Measurements from ENCODE around the gene AQP6.

AQP6 gene

GRCh38 chr12:50006754-50007442, 34.2 kb downstream of the AQP6 start:
- H3K27ac ChIP-seq (ENCODE audit: low read depth, low read length, poor library complexity, severe bottlenecking), result peak overlapping the region; percentile 85
- no peaks in the 10 kb centered on the region for H3K9me2 ChIP-seq (ENCODE audit: low read depth, low read length)
- H3K4me2 ChIP-seq (ENCODE audit: low read length), result peak overlapping the region; percentile 21
- H3K4me3 ChIP-seq (ENCODE audit: low read depth, low read length, poor library complexity, severe bottlenecking), result no peak overlapping the region
- no peaks in the 10 kb centered on the region for H3F3A ChIP-seq (ENCODE audit: insufficient read depth, low read length)
- TF ChIP-seq EZH2 (IDR thresholded peaks at IDR 0.05; ENCODE audit: borderline replicate concordance, low read length) (no peak), CTCF (IDR thresholded peaks at IDR 0.05; ENCODE audit: low read length) (no peak)
- H3K36me3 ChIP-seq (ENCODE audit: insufficient read depth, low read length), result peaks cover 80% of the 10 kb centered on the region
- H3K4me1 ChIP-seq (ENCODE audit: insufficient read depth, low read length, severe bottlenecking), result peaks cover 35% of the 10 kb centered on the region
- no peaks in the 10 kb centered on the region for H4K20me1 ChIP-seq (ENCODE audit: insufficient read depth, low read length)
- H3K9me3 ChIP-seq (ENCODE audit: low read length), result no peaks in the 10 kb centered on the region
- peak overlapping the region; percentile 10; the same call in 1 of the 2 replicates for H3K9ac ChIP-seq (ENCODE audit: low read length)
- no peaks in the 10 kb centered on the region for H3K27me3 ChIP-seq (ENCODE audit: insufficient read depth, low read length)
- no peak overlapping the region for H2AFZ ChIP-seq (ENCODE audit: low read length)
- peaks cover 12% of the 10 kb centered on the region for H3K79me2 ChIP-seq (ENCODE audit: insufficient read depth, low read length)

GRCh38 chr12:50013361-50014147, 40.8 kb downstream of the AQP6 start:
- no peak overlapping the region for H3K9ac ChIP-seq (ENCODE audit: low read length)
- H3K27me3 ChIP-seq (ENCODE audit: insufficient read depth, low read length), result no peaks in the 10 kb centered on the region
- no peak overlapping the region for H3K4me3 ChIP-seq (ENCODE audit: low read depth, low read length, poor library complexity, severe bottlenecking)
- no peaks in the 10 kb centered on the region for H3K9me2 ChIP-seq (ENCODE audit: low read depth, low read length)
- TF ChIP-seq CTCF (IDR thresholded peaks at IDR 0.05; ENCODE audit: low read length) (no peak), EZH2 (IDR thresholded peaks at IDR 0.05; ENCODE audit: borderline replicate concordance, low read length) (no peak)
- no peak overlapping the region for H3K4me2 ChIP-seq (ENCODE audit: low read length)
- no peaks in the 10 kb centered on the region for H3F3A ChIP-seq (ENCODE audit: insufficient read depth, low read length)
- H3K27ac ChIP-seq (ENCODE audit: low read depth, low read length, poor library complexity, severe bottlenecking), result no peak overlapping the region
- H3K9me3 ChIP-seq (ENCODE audit: low read length), result no peaks in the 10 kb centered on the region
- H3K79me2 ChIP-seq (ENCODE audit: insufficient read depth, low read length), result peaks cover 54% of the 10 kb centered on the region
- H2AFZ ChIP-seq (ENCODE audit: low read length), result no peak overlapping the region
- no peaks in the 10 kb centered on the region for H4K20me1 ChIP-seq (ENCODE audit: insufficient read depth, low read length)
- peaks cover 4% of the 10 kb centered on the region for H3K4me1 ChIP-seq (ENCODE audit: insufficient read depth, low read length, severe bottlenecking)
- H3K36me3 ChIP-seq (ENCODE audit: insufficient read depth, low read length), result peaks cover 72% of the 10 kb centered on the region

GRCh38 chr12:50014342-50014741, 41.6 kb downstream of the AQP6 start:
- Histone ChIP-seq H3K4me2 (ENCODE audit: low read length) (no peak overlapping the region), H3F3A (ENCODE audit: insufficient read depth, low read length) (no peaks in the 10 kb centered on the region), H3K27me3 (ENCODE audit: insufficient read depth, low read length) (no peaks in the 10 kb centered on the region), H3K9me2 (ENCODE audit: low read depth, low read length) (no peaks in the 10 kb centered on the region), H3K9ac (ENCODE audit: low read length) (no peak overlapping the region), H2AFZ (ENCODE audit: low read length) (no peak overlapping the region), H3K27ac (ENCODE audit: low read depth, low read length, poor library complexity, severe bottlenecking) (no peak overlapping the region), H3K4me3 (ENCODE audit: low read depth, low read length, poor library complexity, severe bottlenecking) (no peak overlapping the region), H4K20me1 (ENCODE audit: insufficient read depth, low read length) (no peaks in the 10 kb centered on the region), H3K9me3 (ENCODE audit: low read length) (no peaks in the 10 kb centered on the region), H3K36me3 (ENCODE audit: insufficient read depth, low read length) (peaks cover 66% of the 10 kb centered on the region), H3K79me2 (ENCODE audit: insufficient read depth, low read length) (peaks cover 59% of the 10 kb centered on the region), H3K4me1 (ENCODE audit: insufficient read depth, low read length, severe bottlenecking) (no peaks in the 10 kb centered on the region)
- TF ChIP-seq EZH2 (IDR thresholded peaks at IDR 0.05; ENCODE audit: borderline replicate concordance, low read length) (no peak), CTCF (IDR thresholded peaks at IDR 0.05; ENCODE audit: low read length) (no peak)

Data from OCI-LY1 (cell line).